GM12878 (cell line): Measurements from ENCODE around the gene CLRN1. TPM values are rescaled to one million over a fixed set of nuclear protein-coding genes. Genes with fewer than 3 reads are reported as not detected.

Experiments
- ATAC-seq: fragments of 200-7000 bp; cut with Tn5 transposase; 3 replicates; pipeline ENCODE4 v1.9.1; 2020; ENCODE audit warnings: mild to moderate bottlenecking, moderate library complexity
- BruUV-seq: library from RNA; stranded (reverse); fragments of 400-500 nt; replicated peaks from 2 replicates; lab custom pipeline; 2021; lab: Mats Ljungman, UMichigan
- CTCF ChIA-PET: fragments of 300-600 bp; sonication (Branson Sonifier 250); formaldehyde crosslinking; extraction: SDS; loops from one replicate; lab custom pipeline; 2021; ENCODE audit warnings: inconsistent platforms; lab: Yijun Ruan, JAX
- POLR2A ChIA-PET: fragments of 350-600 bp; formaldehyde crosslinking; extraction: SDS; loops from one replicate; lab custom pipeline; 2021; ENCODE audit warnings: inconsistent platforms; lab: Charles Lee
- RAD21 ChIA-PET: fragments of 300-600 bp; sonication (Branson Sonifier 250); formaldehyde crosslinking; loops from one replicate; lab custom pipeline; 2023; ENCODE audit warnings: antibody characterized with exemption; ENCODE audit not compliant: unreplicated experiment; lab: Charles Lee
- SMC1A ChIA-PET: fragments of 300-600 bp; sonication (Branson Sonifier 250); formaldehyde crosslinking; loops from one replicate; lab custom pipeline; 2023; ENCODE audit not compliant: unreplicated experiment, uncharacterized antibody; lab: Charles Lee
- DNase-seq: peaks from one replicate; pipeline ENCODE4 v3.0.0-alpha.2; 2011; ENCODE audit warnings: low read depth, low spot score
- FAIRE-seq: peaks from 3 replicates; lab custom pipeline; 2011; peaks lifted over from hg19 to GRCh38; lab: Jason Lieb, UNC
- H2AFZ ChIP-seq: 2 replicates; pipeline ENCODE4 v1.6.0; 2011; ENCODE audit warnings: low read depth, low read length, control low read depth; ENCODE audit not compliant: control insufficient read depth
- H3K27ac ChIP-seq: 2 replicates; pipeline ENCODE4 v1.5.1; 2011; ENCODE audit warnings: control low read depth; ENCODE audit not compliant: control insufficient read depth, insufficient read depth
- H3K27me3 ChIP-seq, 2 experiments: replicated peaks in 1 of 2; 2 replicates each; pipeline versions ENCODE4 v1.6.0 to v1.6.1; 2011; ENCODE audit warnings: low read length in 1 of 2; ENCODE audit not compliant: control insufficient read depth in 2 of 2, insufficient read depth in 2 of 2
- H3K36me3 ChIP-seq, 2 experiments: 2 replicates each; pipeline ENCODE4 v1.5.1; 2011; ENCODE audit warnings: low read length in 1 of 2; ENCODE audit not compliant: control insufficient read depth in 2 of 2, insufficient read depth in 2 of 2
- H3K4me1 ChIP-seq: 2 replicates; pipeline ENCODE4 v1.6.1; 2011; ENCODE audit warnings: mild to moderate bottlenecking, low read length, moderate library complexity, mixed read lengths; ENCODE audit not compliant: control insufficient read depth, insufficient read depth
- H3K4me2 ChIP-seq: 2 replicates; pipeline ENCODE4 v1.6.0; 2011; ENCODE audit warnings: control low read depth; ENCODE audit not compliant: control insufficient read depth, insufficient read depth
- H3K4me3 ChIP-seq: fragments of 200-600 bp; sonication (generic); 2 replicates; pipeline ENCODE4 v1.5.1; 2016
- H3K79me2 ChIP-seq: 2 replicates; pipeline ENCODE4 v1.6.0; 2011; ENCODE audit warnings: low read length; ENCODE audit not compliant: control insufficient read depth, insufficient read depth
- H3K9ac ChIP-seq: 2 replicates; pipeline ENCODE4 v1.8.0; 2011; ENCODE audit warnings: low read length, control low read depth, mixed read lengths; ENCODE audit not compliant: control insufficient read depth, insufficient read depth
- H3K9me3 ChIP-seq: replicated peaks from 3 replicates; pipeline ENCODE4 v1.5.1; 2011; ENCODE audit warnings: mild to moderate bottlenecking, low read length; ENCODE audit not compliant: control insufficient read depth, insufficient read depth
- H4K20me1 ChIP-seq: 2 replicates; pipeline ENCODE4 v1.6.0; 2011; ENCODE audit not compliant: control insufficient read depth, insufficient read depth
- BCL11A ChIP-seq: IDR thresholded peaks from 2 replicates; pipeline ENCODE4 v1.6.1; 2011; ENCODE audit warnings: low read depth, low read length
- CHD1 ChIP-seq: IDR thresholded peaks from 2 replicates; pipeline ENCODE4 v1.6.1; 2012; ENCODE audit warnings: low read depth, low read length, improper control_type of control experiment
- CHD4 ChIP-seq: fragments of 200-600 bp; sonication (generic); IDR thresholded peaks from 2 replicates; pipeline ENCODE4 v1.6.1; 2016; ENCODE audit warnings: mild to moderate bottlenecking
- CREB1 ChIP-seq: IDR thresholded peaks from 2 replicates; pipeline ENCODE4 v1.6.1; 2012; ENCODE audit warnings: low read depth, mild to moderate bottlenecking, inconsistent platforms
- JUNB ChIP-seq: IDR thresholded peaks from 2 replicates; pipeline ENCODE4 v1.6.1; 2016; ENCODE audit warnings: antibody characterized with exemption, mild to moderate bottlenecking
- MXI1 ChIP-seq: fragments of 150-350 bp; IDR thresholded peaks from 2 replicates; pipeline ENCODE4 v1.6.1; 2011; ENCODE audit warnings: low read depth, mild to moderate bottlenecking, inconsistent platforms, low read length, improper control_type of control experiment
- NBN ChIP-seq: fragments of 450-650 bp; IDR thresholded peaks from 2 replicates; pipeline ENCODE4 v1.6.1; 2016
- NR2C1 ChIP-seq: fragments of 450-650 bp; IDR thresholded peaks from 2 replicates; pipeline ENCODE4 v1.6.1; 2017; ENCODE audit warnings: antibody characterized with exemption, mild to moderate bottlenecking, moderate library complexity
- NRF1 ChIP-seq: conservative IDR thresholded peaks from 2 replicates; pipeline ENCODE4 v1.6.1; 2011; ENCODE audit warnings: mild to moderate bottlenecking, low read depth, low read length, improper control_type of control experiment
- PML ChIP-seq: IDR thresholded peaks from 2 replicates; pipeline ENCODE4 v1.6.1; 2012; ENCODE audit warnings: low read length, inconsistent platforms
- SIN3A ChIP-seq: IDR thresholded peaks from 2 replicates; pipeline ENCODE4 v1.6.1; 2012; ENCODE audit warnings: low read depth, low read length, improper control_type of control experiment
- SPI1 ChIP-seq: IDR thresholded peaks from 2 replicates; pipeline ENCODE4 v1.6.1; 2011; ENCODE audit warnings: low read depth, mild to moderate bottlenecking, low read length, moderate library complexity, borderline replicate concordance; ENCODE audit not compliant: insufficient read depth
- SREBF1 ChIP-seq: IDR thresholded peaks from 2 replicates; pipeline ENCODE4 v1.6.1; 2012; ENCODE audit warnings: mild to moderate bottlenecking, low read length
- SREBF2 ChIP-seq: IDR thresholded peaks from 2 replicates; pipeline ENCODE4 v1.6.1; 2012; ENCODE audit warnings: mild to moderate bottlenecking, low read length
- WGBS: methylation state at CpG from one replicate; pipeline ENCODE4 v1.1.6; 2016; ENCODE audit warnings: low lambda C conversion rate; ENCODE audit not compliant: insufficient replicate concordance, insufficient coverage; ENCODE audit errors: missing lambda C conversion rate; 5-methylcytosine and 5-hydroxymethylcytosine counted together
- in situ Hi-C: fragments of 300-500 bp; cut with MboI; formaldehyde crosslinking; loops from 9 replicates; pipeline ENCODE4 v1.14.3; 2018; ENCODE audit warnings: mixed read lengths
- intact Hi-C: fragments of 100-400 bp; cut with micrococcal nuclease; formaldehyde crosslinking; loops from one replicate; pipeline ENCODE4 v1.14.2; 2022; ENCODE audit not compliant: unreplicated experiment
- polyA plus RNA-seq, 11 experiments: library from polyadenylated mRNA; depleted of rRNA in 4 of 11; unstranded in 6 of 11; stranded (reverse) in 5 of 11; fragments of >200 nt; fragmentation: Nextera tagmentation in 4 of 11; fragmentation: Illumina TruSeq in 1 of 11; extraction: Ambion mirVana in 4 of 11; extraction: Trizol in 1 of 11; gene quantifications; 1 replicate in 1 of 11; 2 replicates in 10 of 11; pipeline versions ENCODE4 v1.2.1 to v1.2.3, GENCODE V29; 2011 to 2016; ENCODE audit warnings: inconsistent platforms in 2 of 11, missing spikeins in 2 of 11, low read depth in 1 of 11
- total RNA-seq, 4 experiments: library from RNA; depleted of rRNA in 3 of 4; stranded (reverse); fragments of >200 nt in 3 of 4; fragmentation: Illumina TruSeq in 1 of 4; extraction: Trizol in 1 of 4; gene quantifications; 2 replicates each; pipeline versions ENCODE4 v1.2.1 to v1.2.3, GENCODE V29; 2013 to 2021
- TF ChIP-seq, protein P1 (sequence below): fragments of 450-650 bp; IDR thresholded peaks from 2 replicates; pipeline ENCODE4 v1.6.1; 2016; ENCODE audit warnings: mild to moderate bottlenecking, moderate library complexity, borderline replicate concordance
- TF ChIP-seq, protein P2 (sequence below): fragments of 450-650 bp; IDR thresholded peaks from 2 replicates; pipeline ENCODE4 v1.6.1; 2014; ENCODE audit warnings: mild to moderate bottlenecking
- TF ChIP-seq, protein P3 (sequence below): IDR thresholded peaks from 2 replicates; pipeline ENCODE4 v1.6.1; 2012; ENCODE audit warnings: low read length, inconsistent platforms

The CLRN1 gene
- total and polyA plus RNA-seq, 10 of the 15 experiments (the other 5 are each of a cell fraction or from before 2014, with no cell fraction given) = not detected

DNA sequence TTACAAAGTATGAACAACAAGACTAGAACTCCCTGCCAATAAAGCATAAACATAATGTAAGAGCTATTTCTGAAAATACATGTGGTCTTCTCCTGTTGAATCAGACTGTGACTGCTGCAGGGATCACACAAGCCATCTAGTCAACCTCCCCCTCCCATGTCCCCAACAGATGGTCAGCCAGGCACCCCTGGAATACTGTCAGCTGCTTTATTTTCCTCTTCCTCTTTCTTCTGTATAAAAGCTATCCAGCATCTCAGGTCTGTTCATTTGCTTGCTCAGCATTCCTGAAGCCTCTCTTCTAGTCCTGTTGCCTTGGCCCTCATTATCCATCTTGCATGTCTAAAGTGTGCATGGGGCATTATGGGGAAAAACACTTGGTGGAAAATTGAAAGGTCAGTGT lies 60.8 kb downstream of the CLRN1 start (continued):
- TF ChIP-seq, protein P1, sequence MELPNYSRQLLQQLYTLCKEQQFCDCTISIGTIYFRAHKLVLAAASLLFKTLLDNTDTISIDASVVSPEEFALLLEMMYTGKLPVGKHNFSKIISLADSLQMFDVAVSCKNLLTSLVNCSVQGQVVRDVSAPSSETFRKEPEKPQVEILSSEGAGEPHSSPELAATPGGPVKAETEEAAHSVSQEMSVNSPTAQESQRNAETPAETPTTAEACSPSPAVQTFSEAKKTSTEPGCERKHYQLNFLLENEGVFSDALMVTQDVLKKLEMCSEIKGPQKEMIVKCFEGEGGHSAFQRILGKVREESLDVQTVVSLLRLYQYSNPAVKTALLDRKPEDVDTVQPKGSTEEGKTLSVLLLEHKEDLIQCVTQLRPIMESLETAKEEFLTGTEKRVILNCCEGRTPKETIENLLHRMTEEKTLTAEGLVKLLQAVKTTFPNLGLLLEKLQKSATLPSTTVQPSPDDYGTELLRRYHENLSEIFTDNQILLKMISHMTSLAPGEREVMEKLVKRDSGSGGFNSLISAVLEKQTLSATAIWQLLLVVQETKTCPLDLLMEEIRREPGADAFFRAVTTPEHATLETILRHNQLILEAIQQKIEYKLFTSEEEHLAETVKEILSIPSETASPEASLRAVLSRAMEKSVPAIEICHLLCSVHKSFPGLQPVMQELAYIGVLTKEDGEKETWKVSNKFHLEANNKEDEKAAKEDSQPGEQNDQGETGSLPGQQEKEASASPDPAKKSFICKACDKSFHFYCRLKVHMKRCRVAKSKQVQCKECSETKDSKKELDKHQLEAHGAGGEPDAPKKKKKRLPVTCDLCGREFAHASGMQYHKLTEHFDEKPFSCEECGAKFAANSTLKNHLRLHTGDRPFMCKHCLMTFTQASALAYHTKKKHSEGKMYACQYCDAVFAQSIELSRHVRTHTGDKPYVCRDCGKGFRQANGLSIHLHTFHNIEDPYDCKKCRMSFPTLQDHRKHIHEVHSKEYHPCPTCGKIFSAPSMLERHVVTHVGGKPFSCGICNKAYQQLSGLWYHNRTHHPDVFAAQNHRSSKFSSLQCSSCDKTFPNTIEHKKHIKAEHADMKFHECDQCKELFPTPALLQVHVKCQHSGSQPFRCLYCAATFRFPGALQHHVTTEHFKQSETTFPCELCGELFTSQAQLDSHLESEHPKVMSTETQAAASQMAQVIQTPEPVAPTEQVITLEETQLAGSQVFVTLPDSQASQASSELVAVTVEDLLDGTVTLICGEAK = no peak
- TF ChIP-seq BCL11A (no peak), PML (no peak), SREBF1 (no peak)
- TF ChIP-seq, all 136 proteins: peak for 0

DNA sequence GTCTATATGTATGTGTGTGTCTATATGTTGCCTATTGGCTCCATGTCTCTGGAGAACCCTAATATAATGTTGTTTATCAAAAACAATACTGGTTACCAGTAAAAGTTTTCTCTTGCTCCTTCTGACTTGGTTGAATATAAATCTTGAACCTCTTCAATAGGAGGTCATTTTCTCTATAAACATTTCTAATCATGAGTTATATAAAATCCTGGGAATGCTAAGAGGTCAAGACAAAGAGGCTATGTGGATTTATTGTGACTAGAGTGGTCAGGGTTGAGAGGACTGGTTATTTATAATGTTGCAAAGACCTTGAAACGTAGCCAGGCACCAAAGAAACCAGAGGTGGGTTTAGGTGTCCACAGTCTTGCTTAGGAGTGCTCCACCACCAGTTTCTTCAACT lies 66.1 kb downstream of the CLRN1 start:
- Histone ChIP-seq H3K4me1 (no peaks in the 10 kb centered on the region), H3K36me3 (no peaks in the 10 kb centered on the region), H3K27me3 (peaks cover 2 to 4% of the 10 kb centered on the region in 2 experiments; a peak in 3 of 4 replicates), H3K4me2 (no peak overlapping the region), H2AFZ (no peak overlapping the region), H3K79me2 (no peaks in the 10 kb centered on the region), H3K27ac (no peak overlapping the region), H3K9ac (no peak overlapping the region), H4K20me1 (no peaks in the 10 kb centered on the region), H3K4me3 (no peak overlapping the region), H3K9me3 (no peaks in the 10 kb centered on the region)
- SMC1A ChIA-PET = no interaction called here
- no peak for DNase-seq
- in situ Hi-C loops (no loop called here), intact Hi-C loops (no loop called here)
- no peak for FAIRE-seq
- POLR2A ChIA-PET = no interaction called here
- CTCF ChIA-PET = no interaction called here
- 0% methylated on average over 1 of the region's 1 CpG for WGBS
- TF ChIP-seq, protein P2, sequence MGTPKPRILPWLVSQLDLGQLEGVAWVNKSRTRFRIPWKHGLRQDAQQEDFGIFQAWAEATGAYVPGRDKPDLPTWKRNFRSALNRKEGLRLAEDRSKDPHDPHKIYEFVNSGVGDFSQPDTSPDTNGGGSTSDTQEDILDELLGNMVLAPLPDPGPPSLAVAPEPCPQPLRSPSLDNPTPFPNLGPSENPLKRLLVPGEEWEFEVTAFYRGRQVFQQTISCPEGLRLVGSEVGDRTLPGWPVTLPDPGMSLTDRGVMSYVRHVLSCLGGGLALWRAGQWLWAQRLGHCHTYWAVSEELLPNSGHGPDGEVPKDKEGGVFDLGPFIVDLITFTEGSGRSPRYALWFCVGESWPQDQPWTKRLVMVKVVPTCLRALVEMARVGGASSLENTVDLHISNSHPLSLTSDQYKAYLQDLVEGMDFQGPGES = no peak
- no peak for TF ChIP-seq NRF1
- no peak for TF ChIP-seq SIN3A
- no peak for TF ChIP-seq NR2C1
- TF ChIP-seq, protein P3, sequence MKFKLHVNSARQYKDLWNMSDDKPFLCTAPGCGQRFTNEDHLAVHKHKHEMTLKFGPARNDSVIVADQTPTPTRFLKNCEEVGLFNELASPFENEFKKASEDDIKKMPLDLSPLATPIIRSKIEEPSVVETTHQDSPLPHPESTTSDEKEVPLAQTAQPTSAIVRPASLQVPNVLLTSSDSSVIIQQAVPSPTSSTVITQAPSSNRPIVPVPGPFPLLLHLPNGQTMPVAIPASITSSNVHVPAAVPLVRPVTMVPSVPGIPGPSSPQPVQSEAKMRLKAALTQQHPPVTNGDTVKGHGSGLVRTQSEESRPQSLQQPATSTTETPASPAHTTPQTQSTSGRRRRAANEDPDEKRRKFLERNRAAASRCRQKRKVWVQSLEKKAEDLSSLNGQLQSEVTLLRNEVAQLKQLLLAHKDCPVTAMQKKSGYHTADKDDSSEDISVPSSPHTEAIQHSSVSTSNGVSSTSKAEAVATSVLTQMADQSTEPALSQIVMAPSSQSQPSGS = no peak
- TF ChIP-seq CHD4 = no peak
- no peak for TF ChIP-seq NBN
- no peak for TF ChIP-seq SPI1
- no peak for TF ChIP-seq SREBF2
- no peak for TF ChIP-seq CHD1
- no peak for TF ChIP-seq MXI1
- no peak for TF ChIP-seq JUNB
- no peak for TF ChIP-seq CREB1
- BruUV-seq = no TSS peak
- no peak for ATAC-seq
- RAD21 ChIA-PET = no interaction called here
